Stimulated activated CD8-positive, alpha-beta memory T cell treated with anti-CD3 and anti-CD28 coated beads, Interleukin-12 subunit alpha, Interleukin-12 subunit beta, amount 100 ng/mL, for 24 hours (primary cell): ENCODE data around the gene CLEC16A.

Experiments
- DNase-seq: peaks from one replicate; pipeline ENCODE4 v3.0.0-alpha.2; 2020; ENCODE audit errors: extremely low read depth

Gene CLEC16A

DNA sequence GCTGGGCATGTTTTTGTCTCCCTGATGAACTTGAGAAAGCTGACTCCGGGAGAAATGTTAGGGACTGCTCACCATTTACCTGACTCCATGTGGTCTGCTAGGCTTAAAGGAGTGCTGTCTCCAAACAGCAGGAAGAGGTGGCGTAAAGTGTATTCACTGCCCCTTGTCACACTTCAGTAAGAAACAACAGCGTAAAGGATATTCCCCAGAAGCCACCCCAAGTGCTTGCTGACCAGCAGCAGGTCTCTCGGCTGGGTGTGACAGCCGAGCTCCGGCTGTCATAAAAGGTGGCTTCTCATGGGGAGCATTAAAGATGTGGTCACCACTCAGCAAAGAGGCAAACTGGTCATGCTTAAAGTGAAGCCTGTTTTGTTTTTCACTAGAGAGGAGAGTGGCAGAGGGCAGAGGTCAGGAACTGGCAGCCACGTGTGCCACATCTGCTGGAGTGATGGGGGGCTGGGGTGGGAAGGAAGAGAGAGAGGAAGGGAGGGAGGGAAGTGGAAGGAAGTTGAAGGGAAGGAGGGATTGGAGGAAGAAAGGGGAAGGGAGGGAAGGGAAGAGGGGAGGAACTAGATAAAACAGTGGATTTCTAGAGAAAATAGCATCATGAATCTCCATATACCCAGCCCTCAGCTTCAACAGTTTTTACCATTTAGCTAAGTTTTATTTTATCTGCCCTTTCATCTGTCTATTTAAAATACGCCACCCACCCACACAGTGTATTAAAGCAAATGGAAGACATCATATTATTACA lies 119.3 kb downstream of the CLEC16A start:
- DNase-seq, result no peak

GRCh38 chr16:11064202-11064540 lies 119.8 kb downstream of the CLEC16A start:
- no peak for DNase-seq

GRCh38 chr16:11064851-11065250 lies 120.5 kb downstream of the CLEC16A start:
- DNase-seq, result no peak

DNA sequence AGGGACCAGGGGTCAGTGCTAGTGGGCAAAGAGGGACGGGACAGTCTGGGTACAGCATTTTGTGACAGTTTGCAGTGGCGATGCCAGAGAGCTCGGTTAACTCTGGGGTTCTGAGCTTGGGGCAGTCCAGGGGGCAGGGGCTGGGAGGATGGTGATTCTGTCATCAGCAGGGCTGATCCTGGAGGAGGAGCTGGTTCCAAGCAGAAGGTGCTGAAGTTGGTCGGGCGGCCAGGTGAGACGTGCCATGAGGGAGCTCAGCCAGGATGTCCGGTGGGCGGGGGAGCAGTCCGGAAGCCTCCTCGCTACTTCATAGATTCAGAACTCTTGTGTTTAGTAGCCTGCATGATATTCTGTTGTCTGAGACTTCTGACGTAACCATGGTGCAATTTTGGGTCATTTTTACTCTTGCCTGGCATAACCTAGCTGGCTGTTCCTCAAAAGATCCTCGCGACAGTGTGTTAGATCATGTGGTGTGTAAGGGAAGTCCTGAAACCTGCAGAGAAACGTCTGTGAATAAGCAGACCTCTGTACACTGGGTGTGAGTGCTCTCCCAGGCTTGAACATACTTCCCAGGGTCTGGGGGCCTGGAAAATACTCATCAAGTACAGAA lies 122.0 kb downstream of the CLEC16A start:
- DNase-seq, result no peak

- DNase-seq, result no peak
These were observed 122.9 kb downstream of the CLEC16A start for GRCh38 chr16:11067266-11067665.

DNA sequence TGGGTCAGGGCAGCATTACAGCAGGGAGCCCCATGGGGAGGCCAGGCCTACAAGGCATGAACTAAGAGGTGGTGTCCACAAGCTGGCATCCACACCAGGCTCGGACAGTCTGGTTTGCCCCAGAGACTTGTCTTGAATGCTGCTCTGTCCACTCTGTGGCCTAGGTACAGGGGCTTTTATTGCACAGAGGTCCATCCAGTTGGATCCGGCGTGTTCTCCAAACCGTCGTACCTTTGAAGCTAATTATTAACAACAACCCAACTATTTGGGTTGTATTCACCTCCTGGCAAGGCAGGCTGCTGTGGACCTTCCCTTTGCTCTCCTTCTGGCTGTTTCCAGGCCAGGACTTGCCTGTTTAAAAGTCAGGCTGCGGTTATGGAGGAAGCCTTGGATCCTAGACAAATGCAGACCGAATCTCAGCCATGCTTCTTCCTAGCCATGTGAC lies 123.4 kb downstream of the CLEC16A start:
- DNase-seq, result no peak

DNA sequence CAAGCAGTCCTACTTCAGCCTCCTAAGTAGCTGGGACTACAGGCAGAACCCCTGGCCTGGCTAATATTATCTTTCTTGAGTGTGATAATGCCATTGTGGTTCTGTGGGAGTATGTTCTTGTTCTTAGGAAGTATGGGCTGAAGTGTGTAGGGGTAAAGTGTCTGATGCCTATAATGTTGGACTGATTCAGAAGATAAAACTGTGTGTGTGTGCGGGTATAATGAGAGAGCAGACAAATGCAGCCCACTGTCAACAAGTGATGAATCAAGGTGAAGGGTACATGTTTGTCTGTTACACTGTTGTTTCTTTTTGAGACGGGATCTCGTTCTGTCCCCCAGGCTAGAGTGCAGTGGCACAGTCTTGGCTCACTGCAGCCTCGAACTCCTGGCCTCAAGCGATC lies 127.5 kb downstream of the CLEC16A start:
- DNase-seq, result no peak

GRCh38 chr16:11072420-11073153 lies 128.2 kb downstream of the CLEC16A start:
- DNase-seq, result no peak

- no peak for DNase-seq
These were observed 129.1 kb downstream of the CLEC16A start for GRCh38 chr16:11073407-11073999.

DNA sequence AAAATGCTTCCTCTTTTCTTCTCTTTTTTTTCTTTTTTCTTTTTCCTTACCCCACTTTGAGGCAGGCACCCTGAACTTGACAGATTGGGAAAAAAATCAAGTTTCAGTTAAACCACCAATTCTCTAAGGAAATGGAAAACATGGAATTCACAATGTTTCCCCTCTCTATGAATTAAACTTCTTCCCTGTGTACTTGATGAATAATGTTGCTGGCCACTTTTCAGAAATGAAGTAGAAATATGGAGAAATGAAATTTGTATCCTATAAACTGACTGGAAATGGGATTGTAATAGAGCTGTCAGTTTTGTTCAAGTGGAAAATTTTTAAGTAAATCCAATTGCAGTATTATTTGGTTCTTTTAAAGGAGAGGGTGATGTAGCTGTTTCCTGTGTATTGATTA lies 129.8 kb downstream of the CLEC16A start:
- no peak for DNase-seq

DNA sequence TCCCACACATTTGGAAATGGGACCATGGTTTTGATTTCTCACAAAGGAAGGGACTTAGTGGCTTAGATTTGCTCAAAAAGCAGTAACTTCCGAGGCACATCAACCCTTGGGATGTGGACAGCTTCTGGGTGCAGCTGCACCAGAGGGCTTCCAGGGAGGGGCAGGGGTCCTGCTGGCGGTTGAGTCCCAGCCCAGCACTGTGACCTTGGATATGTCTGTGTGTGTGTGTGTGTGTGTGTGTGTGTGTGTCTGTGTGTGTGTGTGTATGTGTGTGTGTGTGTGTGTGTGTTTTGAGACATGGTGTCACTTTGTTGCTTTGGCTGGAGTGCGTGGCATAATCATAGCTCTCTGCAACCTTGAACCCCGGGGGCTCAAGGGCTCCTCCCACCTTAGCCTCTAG lies 130.8 kb downstream of the CLEC16A start:
- no peak for DNase-seq

DNA sequence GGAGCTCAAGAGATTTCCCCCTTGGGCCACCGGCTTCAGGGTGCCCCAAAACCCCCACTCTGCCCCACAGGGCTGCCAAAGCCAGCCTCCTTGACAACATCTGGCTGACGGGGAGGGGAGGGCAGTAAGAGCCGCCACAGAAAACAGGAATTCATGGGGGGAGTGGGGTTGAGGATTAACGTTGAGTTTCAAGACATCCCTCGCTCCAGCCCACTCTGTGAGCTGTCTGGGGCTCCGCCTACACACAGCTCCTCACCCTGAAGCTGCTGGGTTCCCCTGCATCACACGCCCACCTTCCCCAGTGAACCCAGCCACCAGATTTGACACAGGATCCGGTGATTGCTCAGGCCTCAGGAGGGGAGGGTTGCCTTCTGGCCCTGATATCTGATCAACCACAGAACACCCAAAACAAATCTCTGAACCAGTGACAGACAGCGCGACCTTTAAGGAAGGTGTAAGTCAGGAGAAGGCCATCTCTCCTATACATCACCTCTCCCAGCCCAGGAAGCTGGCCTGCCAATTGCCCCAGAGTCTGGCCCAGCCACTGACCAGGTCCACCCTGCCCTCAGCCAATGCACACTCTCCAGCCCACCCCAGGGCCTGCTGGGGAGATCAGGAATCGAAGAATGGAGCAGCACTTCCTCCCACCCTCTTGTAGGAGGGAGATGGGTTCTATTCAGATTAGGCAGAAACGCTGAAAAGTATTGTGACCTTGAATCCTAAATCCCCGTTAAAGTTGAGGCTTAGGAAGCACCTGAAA lies 132.1 kb downstream of the CLEC16A start:
- DNase-seq, result no peak

- DNase-seq, result no peak
These were observed 134.6 kb downstream of the CLEC16A start for GRCh38 chr16:11078812-11079459.

- DNase-seq, result no peak
These were observed 135.4 kb downstream of the CLEC16A start for GRCh38 chr16:11079652-11080187.

- DNase-seq, result no peak
These were observed 136.1 kb downstream of the CLEC16A start for GRCh38 chr16:11080327-11080967.

- no peak for DNase-seq
These were observed 136.8 kb downstream of the CLEC16A start for GRCh38 chr16:11080999-11081630.

DNA sequence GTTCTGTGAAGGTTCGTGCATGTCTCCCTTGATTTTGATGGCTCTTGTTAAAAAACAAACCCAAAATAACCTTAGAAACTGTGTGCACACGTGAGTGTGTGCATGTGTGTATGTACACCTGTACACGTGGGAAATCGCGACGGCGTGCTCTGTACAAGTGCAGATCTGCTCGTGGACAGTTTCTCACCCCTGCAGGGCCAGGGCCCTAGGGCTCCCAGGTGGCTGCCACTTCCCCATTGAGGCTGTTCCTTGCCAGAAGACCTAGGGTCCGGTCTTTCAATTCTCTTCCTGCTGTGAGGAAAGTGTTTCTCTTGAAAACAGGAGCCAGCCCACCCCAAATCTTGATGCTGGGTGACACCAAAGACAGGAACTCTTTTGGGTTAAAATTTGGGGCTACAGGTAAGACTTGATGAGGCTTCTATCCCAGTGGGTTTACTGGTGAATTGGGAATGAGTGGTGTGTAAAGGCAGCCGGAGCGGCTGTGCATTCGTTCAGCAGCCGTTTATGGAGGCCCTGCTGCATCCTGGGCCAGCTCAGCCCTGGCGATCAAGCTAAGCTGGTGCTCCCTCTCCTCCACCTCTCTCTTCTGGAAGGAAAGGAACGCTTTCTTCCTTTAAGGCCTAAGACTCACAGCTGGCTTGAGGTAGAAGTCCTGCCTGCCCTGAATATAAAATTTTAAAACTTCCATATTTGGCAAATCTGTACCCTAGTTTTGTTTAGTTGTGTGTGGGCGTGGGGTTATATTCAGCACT lies 137.9 kb downstream of the CLEC16A start:
- DNase-seq, result no peak

DNA sequence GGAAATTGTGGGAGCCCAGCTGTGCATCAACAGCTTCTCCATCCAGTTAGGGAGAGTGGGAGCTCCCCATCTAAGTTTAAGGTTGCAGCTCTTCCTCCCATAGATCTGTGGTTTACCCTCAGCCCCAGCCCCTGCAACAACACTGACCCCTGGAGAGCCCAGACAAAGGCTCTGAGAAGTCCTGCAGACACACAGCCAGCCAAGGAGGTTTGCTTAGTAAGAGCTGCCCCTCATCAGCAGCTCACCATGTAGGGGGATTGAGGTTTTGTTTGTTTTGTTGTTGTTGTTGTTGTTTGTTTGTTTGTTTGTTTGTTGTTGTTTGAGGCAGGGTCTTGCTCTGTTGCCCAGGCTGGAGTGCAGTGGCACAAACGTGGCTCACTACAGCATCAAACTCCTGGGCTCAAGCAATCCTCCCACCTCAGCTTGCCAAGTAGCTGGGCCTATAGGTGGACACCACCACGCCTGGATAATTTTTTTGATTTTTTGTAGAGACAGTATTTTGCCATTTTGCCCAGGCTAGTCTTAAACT lies 138.6 kb downstream of the CLEC16A start:
- DNase-seq, result no peak

- DNase-seq, result no peak
These were observed 140.1 kb downstream of the CLEC16A start for GRCh38 chr16:11084484-11084875.
